ENCODE data around the gene GNL1.

The GNL1 gene, protein sequence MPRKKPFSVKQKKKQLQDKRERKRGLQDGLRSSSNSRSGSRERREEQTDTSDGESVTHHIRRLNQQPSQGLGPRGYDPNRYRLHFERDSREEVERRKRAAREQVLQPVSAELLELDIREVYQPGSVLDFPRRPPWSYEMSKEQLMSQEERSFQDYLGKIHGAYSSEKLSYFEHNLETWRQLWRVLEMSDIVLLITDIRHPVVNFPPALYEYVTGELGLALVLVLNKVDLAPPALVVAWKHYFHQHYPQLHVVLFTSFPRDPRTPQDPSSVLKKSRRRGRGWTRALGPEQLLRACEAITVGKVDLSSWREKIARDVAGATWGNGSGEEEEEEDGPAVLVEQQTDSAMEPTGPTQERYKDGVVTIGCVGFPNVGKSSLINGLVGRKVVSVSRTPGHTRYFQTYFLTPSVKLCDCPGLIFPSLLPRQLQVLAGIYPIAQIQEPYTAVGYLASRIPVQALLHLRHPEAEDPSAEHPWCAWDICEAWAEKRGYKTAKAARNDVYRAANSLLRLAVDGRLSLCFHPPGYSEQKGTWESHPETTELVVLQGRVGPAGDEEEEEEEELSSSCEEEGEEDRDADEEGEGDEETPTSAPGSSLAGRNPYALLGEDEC

GRCh38 chr6:30556066-30556905, at the start of gene GNL1:
Gene GNL1 (minus strand): TSS chr6:30556489. CDS start chr6:30556203, 286 bp downstream.
- DNase-seq = peak; percentile 95

GRCh38 chr6:30603961-30604360, 47.7 kb upstream of the GNL1 start:
- no peak for DNase-seq

GRCh38 chr6:30601815-30602641, 45.7 kb upstream of the GNL1 start:
- DNase-seq = no peak

GRCh38 chr6:30601436-30601814, 45.1 kb upstream of the GNL1 start:
- DNase-seq = no peak

DNA sequence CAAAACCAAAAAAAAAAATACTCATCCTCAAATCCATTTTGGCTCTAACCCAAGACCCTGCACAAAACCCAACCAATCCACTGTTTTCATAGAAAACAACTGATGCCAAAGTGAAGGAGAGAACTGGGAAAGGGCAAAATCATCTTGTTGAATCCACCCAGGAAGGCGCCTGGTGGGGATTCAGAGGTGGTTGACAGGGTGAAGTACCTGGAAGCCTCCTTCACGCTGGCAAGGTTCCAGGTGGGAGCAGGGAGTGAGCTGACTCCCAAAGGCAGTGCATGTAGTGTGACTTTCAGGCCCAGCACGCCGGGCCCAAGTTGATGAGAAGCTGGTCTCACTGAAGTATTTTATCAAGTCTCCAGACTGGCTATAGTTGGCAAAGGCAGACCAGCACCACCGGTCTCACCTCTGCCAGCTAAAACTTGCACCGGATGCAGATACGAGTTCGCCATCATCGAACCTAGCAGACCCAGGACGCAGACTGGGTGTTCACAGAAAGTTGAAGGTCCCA, 44.2 kb upstream of the GNL1 start:
- DNase-seq = no peak

- no peak for DNase-seq
Measured at GRCh38 chr6:30599625-30600324, 43.5 kb upstream of the GNL1 start.

GRCh38 chr6:30598912-30599624, 42.8 kb upstream of the GNL1 start:
- DNase-seq = no peak

DNA sequence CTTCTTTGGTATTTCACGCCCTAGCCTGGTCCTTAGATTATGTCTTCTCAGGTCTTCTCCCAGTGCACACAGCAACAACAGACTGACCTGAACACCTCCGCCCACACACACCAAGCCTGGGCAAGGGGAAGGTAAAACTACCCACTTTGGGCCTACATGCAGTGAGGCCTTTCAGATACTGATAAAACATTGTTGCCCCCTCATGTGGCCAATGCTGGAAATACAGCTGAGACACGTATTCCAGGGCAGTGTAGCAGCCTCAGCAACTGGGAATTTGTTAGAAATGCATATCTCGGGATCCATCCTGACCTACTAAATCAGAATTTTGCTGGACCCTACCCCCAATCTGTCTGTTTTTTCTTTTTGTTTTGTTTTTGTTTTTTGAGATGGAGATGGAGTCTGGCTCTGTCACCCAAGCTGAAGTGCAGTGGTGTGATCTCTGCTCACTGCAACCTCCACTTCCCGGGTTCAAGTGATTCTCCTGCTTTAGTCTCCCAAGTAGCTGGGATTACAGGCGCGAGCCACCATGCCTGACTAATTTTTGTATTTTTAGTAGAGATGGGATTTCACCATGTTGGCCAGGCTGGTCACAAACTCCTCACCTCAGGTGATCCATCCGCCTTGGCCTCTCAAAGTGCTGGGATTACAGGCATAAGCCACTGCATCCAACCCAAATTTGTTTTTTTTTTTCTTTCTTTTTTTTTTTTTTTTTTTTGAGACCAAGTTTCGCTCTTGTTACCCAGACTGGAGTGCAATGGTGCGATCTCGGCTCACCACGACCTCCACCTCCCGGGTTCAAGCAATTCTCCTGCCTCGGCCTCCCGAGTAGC, 41.2 kb upstream of the GNL1 start:
- DNase-seq = peak; percentile 79

DNA sequence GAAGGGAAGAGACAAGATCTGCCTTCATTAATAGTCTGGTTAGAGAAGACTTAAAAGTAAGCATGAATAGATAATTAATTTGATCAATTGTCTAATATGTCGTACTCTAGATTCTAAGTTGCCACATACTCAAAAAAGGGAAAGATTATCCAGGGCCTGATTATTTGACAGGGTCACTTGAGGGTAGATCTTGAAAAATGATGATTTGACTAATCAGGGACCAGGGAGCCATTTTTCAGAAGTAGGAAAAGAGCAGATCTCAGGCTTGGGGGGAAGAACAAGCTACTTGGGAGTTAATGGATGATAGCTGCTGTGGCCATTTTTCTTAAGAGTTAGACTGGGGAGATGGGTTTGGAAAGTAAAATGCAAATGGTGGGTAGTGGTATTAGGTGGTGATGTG, 36.0 kb upstream of the GNL1 start:
- DNase-seq = no peak

DNA sequence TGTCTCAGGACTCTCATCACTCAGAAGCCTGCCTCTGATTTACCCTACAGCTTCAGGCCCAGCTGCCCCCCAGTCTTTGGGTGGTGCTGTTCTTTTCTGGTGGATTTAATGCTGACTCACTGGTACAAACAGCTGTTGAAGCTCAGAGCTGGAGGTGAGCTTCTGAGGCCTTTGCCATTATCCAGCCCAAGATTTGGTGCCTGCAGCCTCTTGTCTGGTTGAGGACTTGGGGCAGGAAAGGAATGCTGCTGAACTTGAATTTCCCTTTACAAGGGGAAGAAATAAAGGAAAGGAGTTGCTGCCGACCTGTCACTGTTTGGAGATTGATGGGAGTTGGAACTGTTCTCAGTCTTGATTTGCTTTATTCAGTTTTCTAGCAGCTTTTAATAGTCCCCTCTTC, 34.7 kb upstream of the GNL1 start:
- no peak for DNase-seq

DNA sequence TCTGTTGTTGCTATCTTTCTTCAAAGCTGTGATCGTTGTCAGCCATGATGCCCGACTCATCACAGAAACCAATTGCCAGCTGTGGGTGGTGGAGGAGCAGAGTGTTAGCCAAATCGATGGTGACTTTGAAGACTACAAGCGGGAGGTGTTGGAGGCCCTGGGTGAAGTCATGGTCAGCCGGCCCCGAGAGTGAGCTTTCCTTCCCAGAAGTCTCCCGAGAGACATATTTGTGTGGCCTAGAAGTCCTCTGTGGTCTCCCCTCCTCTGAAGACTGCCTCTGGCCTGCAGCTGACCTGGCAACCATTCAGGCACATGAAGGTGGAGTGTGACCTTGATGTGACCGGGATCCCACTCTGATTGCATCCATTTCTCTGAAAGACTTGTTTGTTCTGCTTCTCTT, 34.2 kb upstream of the GNL1 start:
- no peak for DNase-seq

- no peak for DNase-seq
Measured at GRCh38 chr6:30589754-30590358, 33.6 kb upstream of the GNL1 start.

- DNase-seq = no peak
Measured at GRCh38 chr6:30583921-30584320, 27.6 kb upstream of the GNL1 start.

DNA sequence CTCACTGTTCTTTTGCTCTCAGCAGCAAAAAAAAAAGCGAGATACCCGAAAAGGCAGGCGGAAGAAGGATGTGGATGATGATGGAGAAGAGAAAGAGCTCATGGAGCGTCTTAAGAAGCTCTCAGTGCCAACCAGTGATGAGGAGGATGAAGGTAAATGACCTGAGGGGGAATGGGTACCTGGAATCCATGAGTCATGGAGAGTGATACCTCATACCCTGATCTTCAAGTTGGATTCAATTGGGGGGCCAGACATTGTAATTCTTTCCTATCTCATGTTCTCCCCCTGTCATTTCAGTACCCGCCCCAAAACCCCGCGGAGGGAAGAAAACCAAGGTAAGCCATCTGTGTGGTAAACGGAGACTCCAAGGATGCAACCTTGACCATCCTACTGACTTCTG, 21.8 kb upstream of the GNL1 start:
- no peak for DNase-seq

GRCh38 chr6:30573113-30573512, 16.8 kb upstream of the GNL1 start:
- DNase-seq = no peak

GRCh38 chr6:30572148-30572547, 15.9 kb upstream of the GNL1 start:
- DNase-seq = no peak

DNA sequence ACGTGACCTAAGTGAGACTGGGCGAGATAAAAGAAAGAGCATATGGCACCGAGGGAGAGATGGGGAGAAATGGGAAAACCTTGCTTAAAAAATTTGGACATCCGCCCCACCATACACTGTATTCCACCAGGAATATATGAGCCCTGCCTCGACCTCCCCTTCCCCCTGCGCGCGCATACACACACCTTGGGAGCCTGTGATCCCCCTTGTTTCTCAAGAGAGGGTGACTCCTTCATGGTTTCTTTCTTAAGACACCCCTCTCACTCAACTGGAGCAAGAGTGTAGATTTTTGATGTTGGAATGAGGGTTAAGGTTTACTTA, 15.4 kb upstream of the GNL1 start:
- DNase-seq = no peak

- peak; percentile 100 for DNase-seq
Measured at GRCh38 chr6:30571075-30571761, 14.9 kb upstream of the GNL1 start, which contains the start of gene ABCF1. Gene ABCF1 (plus strand): TSS chr6:30571442. CDS start chr6:30571488, 46 bp downstream.

GRCh38 chr6:30570740-30571074, 14.4 kb upstream of the GNL1 start:
- DNase-seq = no peak
